ENCODE results near the gene TESMIN.

The TESMIN gene

DNA sequence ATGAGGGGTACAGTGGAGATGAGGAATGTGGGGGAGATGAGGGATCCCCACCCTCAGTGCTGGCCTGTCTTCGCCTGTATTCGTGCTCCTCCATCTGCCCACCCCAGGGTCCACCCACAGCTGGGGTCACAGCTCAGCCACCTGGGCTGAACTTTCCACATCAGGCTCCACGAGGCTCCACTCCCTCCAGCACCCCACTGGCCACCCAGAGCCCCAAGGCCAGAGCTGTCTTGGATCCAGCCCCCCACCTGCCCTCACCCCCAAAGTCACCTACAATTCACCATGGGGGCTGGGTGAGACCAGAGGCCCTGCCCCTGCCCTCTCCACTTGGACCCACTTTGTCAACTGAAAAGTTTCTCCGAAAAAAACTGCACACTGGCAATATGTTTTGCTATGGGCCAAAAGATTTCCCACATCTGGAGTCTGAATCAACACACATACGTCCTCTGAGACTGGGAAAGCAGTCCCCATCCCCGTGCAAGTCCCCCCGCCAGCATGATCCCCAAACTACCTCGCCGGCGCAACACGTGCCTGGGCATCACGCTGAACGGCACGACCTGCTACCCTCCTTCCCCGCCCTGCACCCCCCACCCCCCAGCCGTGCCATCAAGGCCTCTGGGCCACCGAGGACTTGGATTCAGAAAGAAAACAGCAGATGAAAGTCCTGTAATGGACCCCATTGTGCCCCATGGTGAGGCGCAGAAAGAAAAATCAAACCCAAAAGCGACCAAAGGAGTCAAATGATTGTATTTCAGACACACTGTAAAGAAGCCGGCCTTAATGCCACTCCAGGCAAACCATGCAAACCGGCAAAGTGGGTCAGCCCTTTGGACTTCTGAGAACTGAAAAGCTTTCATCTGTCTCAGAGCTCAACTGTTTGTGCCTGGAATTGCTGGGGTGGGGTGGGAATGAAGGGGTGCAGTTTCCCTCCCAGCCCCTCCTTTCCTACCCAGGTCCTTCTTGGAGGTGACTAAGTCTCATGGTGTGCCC lies 83.5 kb downstream of the TESMIN start:
- Histone ChIP-seq H3K36me3 (ENCODE audit: insufficient read depth, low read length) (no peaks in the 10 kb centered on the region), H3K27me3 (ENCODE audit: insufficient read depth, low read length) (no peaks in the 10 kb centered on the region), H3K9me3 (ENCODE audit: low read length) (peaks cover 5% of the 10 kb centered on the region), H3K4me1 (ENCODE audit: insufficient read depth, low read length) (no peaks in the 10 kb centered on the region), H3K4me3 (ENCODE audit: low read length) (no peak overlapping the region), H2AFZ (ENCODE audit: low read depth, low read length) (no peak overlapping the region)

GRCh38 chr11:68666849-68667248 lies 84.5 kb downstream of the TESMIN start:
- Histone ChIP-seq H3K9me3 (ENCODE audit: low read length) (peaks cover 5% of the 10 kb centered on the region), H3K27me3 (ENCODE audit: insufficient read depth, low read length) (no peaks in the 10 kb centered on the region), H3K36me3 (ENCODE audit: insufficient read depth, low read length) (no peaks in the 10 kb centered on the region), H3K4me1 (ENCODE audit: insufficient read depth, low read length) (no peaks in the 10 kb centered on the region), H2AFZ (ENCODE audit: low read depth, low read length) (no peak overlapping the region), H3K4me3 (ENCODE audit: low read length) (no peak overlapping the region)

DNA sequence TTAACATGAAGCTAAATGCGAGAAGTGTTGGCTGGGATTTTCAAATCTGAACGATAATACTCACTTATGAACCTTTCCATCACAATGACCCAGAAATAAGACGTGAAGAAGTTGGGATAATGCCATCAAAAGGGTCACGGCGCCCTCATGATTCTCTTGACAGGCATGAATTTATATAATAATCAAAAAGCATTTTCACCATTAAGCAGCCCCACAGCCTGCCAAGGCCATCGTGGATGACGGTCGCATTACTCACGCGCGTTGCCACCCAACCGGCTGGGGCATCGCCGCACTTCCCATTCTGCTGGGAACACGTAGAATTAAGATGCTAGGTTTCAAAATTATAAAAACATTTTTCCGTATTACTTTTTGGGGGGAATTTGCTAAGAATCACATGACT lies 85.9 kb downstream of the TESMIN start:
- Histone ChIP-seq H3K27me3 (ENCODE audit: insufficient read depth, low read length) (peaks cover under 1% of the 10 kb centered on the region), H3K4me1 (ENCODE audit: insufficient read depth, low read length) (no peaks in the 10 kb centered on the region), H2AFZ (ENCODE audit: low read depth, low read length) (no peak overlapping the region)

DNA sequence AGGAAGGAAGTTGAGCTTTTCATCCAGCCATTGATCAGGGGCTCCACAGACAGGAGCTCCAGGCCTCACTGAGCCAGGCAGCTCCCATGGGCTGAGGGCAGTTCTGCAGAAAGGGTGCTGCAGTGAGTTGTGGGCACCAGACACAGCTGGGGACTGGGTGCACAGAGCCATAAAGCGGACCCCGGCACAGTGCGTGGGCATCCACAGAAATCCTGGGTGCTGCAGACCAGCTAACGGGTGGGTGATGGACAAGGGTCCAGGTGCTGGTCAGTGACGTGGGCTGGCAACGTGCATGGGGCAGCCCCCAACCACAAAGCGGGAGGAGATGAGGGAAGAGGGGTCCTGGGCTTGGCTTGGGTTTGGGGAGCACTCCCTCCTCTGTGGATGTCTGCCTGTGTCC lies 86.4 kb downstream of the TESMIN start:
- H3K4me1 ChIP-seq (ENCODE audit: insufficient read depth, low read length), result no peaks in the 10 kb centered on the region
- H3K36me3 ChIP-seq (ENCODE audit: insufficient read depth, low read length), result no peaks in the 10 kb centered on the region
- H3K4me3 ChIP-seq (ENCODE audit: low read length), result no peak overlapping the region
- H2AFZ ChIP-seq (ENCODE audit: low read depth, low read length), result no peak overlapping the region
- no peaks in the 10 kb centered on the region for H3K9me3 ChIP-seq (ENCODE audit: low read length)
- H3K27me3 ChIP-seq (ENCODE audit: insufficient read depth, low read length), result peaks cover 5% of the 10 kb centered on the region

More for the DNA sequence above, 85.9 kb downstream of the TESMIN start:
- no peak overlapping the region for H3K4me3 ChIP-seq (ENCODE audit: low read length)
- H3K36me3 ChIP-seq (ENCODE audit: insufficient read depth, low read length), result no peaks in the 10 kb centered on the region
- peaks cover 2% of the 10 kb centered on the region for H3K9me3 ChIP-seq (ENCODE audit: low read length)

GRCh38 chr11:68664141-68664540 lies 87.2 kb downstream of the TESMIN start:
- Histone ChIP-seq H3K9me3 (ENCODE audit: low read length) (no peaks in the 10 kb centered on the region), H3K27me3 (ENCODE audit: insufficient read depth, low read length) (peaks cover 8% of the 10 kb centered on the region), H3K36me3 (ENCODE audit: insufficient read depth, low read length) (no peaks in the 10 kb centered on the region), H2AFZ (ENCODE audit: low read depth, low read length) (no peak overlapping the region), H3K4me1 (ENCODE audit: insufficient read depth, low read length) (no peaks in the 10 kb centered on the region), H3K4me3 (ENCODE audit: low read length) (no peak overlapping the region)

- peaks cover 13% of the 10 kb centered on the region for H3K27me3 ChIP-seq (ENCODE audit: insufficient read depth, low read length)
Observed at GRCh38 chr11:68663482-68664010, 87.8 kb downstream of the TESMIN start.

GRCh38 chr11:68661697-68662603 lies 89.4 kb downstream of the TESMIN start:
- peaks cover 13% of the 10 kb centered on the region for H3K27me3 ChIP-seq (ENCODE audit: insufficient read depth, low read length)
- no peak overlapping the region for H2AFZ ChIP-seq (ENCODE audit: low read depth, low read length)
- peaks cover 2% of the 10 kb centered on the region for H3K9me3 ChIP-seq (ENCODE audit: low read length)
- no peak overlapping the region for H3K4me3 ChIP-seq (ENCODE audit: low read length)
- H3K4me1 ChIP-seq (ENCODE audit: insufficient read depth, low read length), result no peaks in the 10 kb centered on the region
- H3K36me3 ChIP-seq (ENCODE audit: insufficient read depth, low read length), result no peaks in the 10 kb centered on the region

More at GRCh38 chr11:68663482-68664010, 87.8 kb downstream of the TESMIN start:
- Histone ChIP-seq H3K9me3 (ENCODE audit: low read length) (no peaks in the 10 kb centered on the region), H2AFZ (ENCODE audit: low read depth, low read length) (no peak overlapping the region), H3K4me1 (ENCODE audit: insufficient read depth, low read length) (no peaks in the 10 kb centered on the region), H3K36me3 (ENCODE audit: insufficient read depth, low read length) (no peaks in the 10 kb centered on the region), H3K4me3 (ENCODE audit: low read length) (no peak overlapping the region)

GRCh38 chr11:68661014-68661413 lies 90.3 kb downstream of the TESMIN start:
- H3K27me3 ChIP-seq (ENCODE audit: insufficient read depth, low read length), result peaks cover 13% of the 10 kb centered on the region
- H2AFZ ChIP-seq (ENCODE audit: low read depth, low read length), result no peak overlapping the region
- no peaks in the 10 kb centered on the region for H3K4me1 ChIP-seq (ENCODE audit: insufficient read depth, low read length)
- no peaks in the 10 kb centered on the region for H3K36me3 ChIP-seq (ENCODE audit: insufficient read depth, low read length)
- peaks cover 2% of the 10 kb centered on the region for H3K9me3 ChIP-seq (ENCODE audit: low read length)
- H3K4me3 ChIP-seq (ENCODE audit: low read length), result no peak overlapping the region

GRCh38 chr11:68660066-68660810 lies 91.1 kb downstream of the TESMIN start:
- no peak overlapping the region for H3K4me3 ChIP-seq (ENCODE audit: low read length)
- H3K4me1 ChIP-seq (ENCODE audit: insufficient read depth, low read length), result no peaks in the 10 kb centered on the region
- H3K9me3 ChIP-seq (ENCODE audit: low read length), result peaks cover 4% of the 10 kb centered on the region
- H3K36me3 ChIP-seq (ENCODE audit: insufficient read depth, low read length), result no peaks in the 10 kb centered on the region
- H3K27me3 ChIP-seq (ENCODE audit: insufficient read depth, low read length), result peaks cover 13% of the 10 kb centered on the region
- no peak overlapping the region for H2AFZ ChIP-seq (ENCODE audit: low read depth, low read length)

GRCh38 chr11:68659158-68659921 lies 92.0 kb downstream of the TESMIN start:
- no peak overlapping the region for H2AFZ ChIP-seq (ENCODE audit: low read depth, low read length)
- no peak overlapping the region for H3K4me3 ChIP-seq (ENCODE audit: low read length)
- peaks cover 6% of the 10 kb centered on the region for H3K9me3 ChIP-seq (ENCODE audit: low read length)
- H3K4me1 ChIP-seq (ENCODE audit: insufficient read depth, low read length), result no peaks in the 10 kb centered on the region
- H3K36me3 ChIP-seq (ENCODE audit: insufficient read depth, low read length), result no peaks in the 10 kb centered on the region
- peaks cover 13% of the 10 kb centered on the region for H3K27me3 ChIP-seq (ENCODE audit: insufficient read depth, low read length)

- H3K9me3 ChIP-seq (ENCODE audit: low read length), result peaks cover 11% of the 10 kb centered on the region
- no peaks in the 10 kb centered on the region for H3K36me3 ChIP-seq (ENCODE audit: insufficient read depth, low read length)
- no peak overlapping the region for H2AFZ ChIP-seq (ENCODE audit: low read depth, low read length)
- H3K27me3 ChIP-seq (ENCODE audit: insufficient read depth, low read length), result peaks cover 13% of the 10 kb centered on the region
- H3K4me3 ChIP-seq (ENCODE audit: low read length), result no peak overlapping the region
- no peaks in the 10 kb centered on the region for H3K4me1 ChIP-seq (ENCODE audit: insufficient read depth, low read length)
Observed at GRCh38 chr11:68658661-68659060, 92.7 kb downstream of the TESMIN start.

- H2AFZ ChIP-seq (ENCODE audit: low read depth, low read length), result no peak overlapping the region
- H3K36me3 ChIP-seq (ENCODE audit: insufficient read depth, low read length), result no peaks in the 10 kb centered on the region
- H3K27me3 ChIP-seq (ENCODE audit: insufficient read depth, low read length), result peaks cover 13% of the 10 kb centered on the region
- H3K4me3 ChIP-seq (ENCODE audit: low read length), result no peak overlapping the region
- peaks cover 11% of the 10 kb centered on the region for H3K9me3 ChIP-seq (ENCODE audit: low read length)
- H3K4me1 ChIP-seq (ENCODE audit: insufficient read depth, low read length), result no peaks in the 10 kb centered on the region
Observed at GRCh38 chr11:68658097-68658496, 93.2 kb downstream of the TESMIN start.
